ENCODE measurements around the gene PCDH12.

GRCh38 chr5:141976176-141976575 is 18.2 kb upstream of the PCDH12 start:
- no peak for TF ChIP-seq EZH2phosphoT487 (IDR thresholded peaks at IDR 0.05; ENCODE audit: borderline replicate concordance, low read length)
- TF ChIP-seq, protein P1, sequence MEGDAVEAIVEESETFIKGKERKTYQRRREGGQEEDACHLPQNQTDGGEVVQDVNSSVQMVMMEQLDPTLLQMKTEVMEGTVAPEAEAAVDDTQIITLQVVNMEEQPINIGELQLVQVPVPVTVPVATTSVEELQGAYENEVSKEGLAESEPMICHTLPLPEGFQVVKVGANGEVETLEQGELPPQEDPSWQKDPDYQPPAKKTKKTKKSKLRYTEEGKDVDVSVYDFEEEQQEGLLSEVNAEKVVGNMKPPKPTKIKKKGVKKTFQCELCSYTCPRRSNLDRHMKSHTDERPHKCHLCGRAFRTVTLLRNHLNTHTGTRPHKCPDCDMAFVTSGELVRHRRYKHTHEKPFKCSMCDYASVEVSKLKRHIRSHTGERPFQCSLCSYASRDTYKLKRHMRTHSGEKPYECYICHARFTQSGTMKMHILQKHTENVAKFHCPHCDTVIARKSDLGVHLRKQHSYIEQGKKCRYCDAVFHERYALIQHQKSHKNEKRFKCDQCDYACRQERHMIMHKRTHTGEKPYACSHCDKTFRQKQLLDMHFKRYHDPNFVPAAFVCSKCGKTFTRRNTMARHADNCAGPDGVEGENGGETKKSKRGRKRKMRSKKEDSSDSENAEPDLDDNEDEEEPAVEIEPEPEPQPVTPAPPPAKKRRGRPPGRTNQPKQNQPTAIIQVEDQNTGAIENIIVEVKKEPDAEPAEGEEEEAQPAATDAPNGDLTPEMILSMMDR (IDR thresholded peaks at IDR 0.05; ENCODE audit: low read depth, low read length, poor library complexity, severe bottlenecking) = no peak
